ENCODE results near the gene RBMS1. TPM values are rescaled to one million over a fixed set of nuclear protein-coding genes. Genes with fewer than 3 reads are reported as not detected.
"Not testable (repeated sequence)": the region's sequence is repeated elsewhere in the genome, so short reads cannot be mapped to it uniquely, and the experiment has no call there.

RBMS1 gene
- total RNA-seq, 2 experiments from 2014 or later, result 84.7 to 87.9 TPM

GRCh38 chr2:160499865-160500264, 6.3 kb upstream of the RBMS1 start:
- ChIA-PET POLR2A (no interaction called here), CTCF (interaction anchor here (0.8 kb wide), 1 partner anchor 175 kb away, joined by 3 read pairs; no protein-coding TSS in a partner anchor)
- peaks cover 5% of the 10 kb centered on the region for H3K4me1 Mint-ChIP-seq (ENCODE audit: low read depth)
- H3K27ac Mint-ChIP-seq, result no peak overlapping the region
- no peaks in the 10 kb centered on the region for H3K9me3 Mint-ChIP-seq (ENCODE audit: insufficient read depth)
- no peak for ATAC-seq
- no peaks in the 10 kb centered on the region for H3K36me3 Mint-ChIP-seq (ENCODE audit: low read depth)
- H3K27me3 Mint-ChIP-seq (ENCODE audit: low read depth), result peaks cover 9% of the 10 kb centered on the region
- DNase-seq, result no peak
- H3K4me3 Mint-ChIP-seq, result no peak overlapping the region

- no peak overlapping the region for H3K27ac Mint-ChIP-seq
- H3K27me3 Mint-ChIP-seq (ENCODE audit: low read depth), result peaks cover 9% of the 10 kb centered on the region
- DNase-seq (no peak), ATAC-seq (no peak)
- H3K4me3 Mint-ChIP-seq, result no peak overlapping the region
- H3K9me3 Mint-ChIP-seq (ENCODE audit: insufficient read depth), result no peaks in the 10 kb centered on the region
- ChIA-PET CTCF (no interaction called here), POLR2A (no interaction called here)
- no peaks in the 10 kb centered on the region for H3K36me3 Mint-ChIP-seq (ENCODE audit: low read depth)
- peaks cover 12% of the 10 kb centered on the region for H3K4me1 Mint-ChIP-seq (ENCODE audit: low read depth)
Observed at GRCh38 chr2:160498137-160498536, 4.5 kb upstream of the RBMS1 start.

- DNase-seq (no peak), ATAC-seq (no peak)
- Mint-ChIP-seq H3K4me1 (ENCODE audit: low read depth) (peaks cover 32% of the 10 kb centered on the region), H3K27me3 (ENCODE audit: low read depth) (peaks cover 9% of the 10 kb centered on the region), H3K36me3 (ENCODE audit: low read depth) (peaks cover 8% of the 10 kb centered on the region), H3K27ac (no peak overlapping the region), H3K9me3 (ENCODE audit: insufficient read depth) (no peaks in the 10 kb centered on the region), H3K4me3 (peak overlapping the region; percentile 89)
- CTCF ChIA-PET, result interaction anchor here (2.6 kb wide), 1 partner anchor 65 kb away, joined by 9 read pairs; no protein-coding TSS in a partner anchor
- POLR2A ChIA-PET, result no interaction called here
Observed at GRCh38 chr2:160494201-160494644, 616 bp upstream of the RBMS1 start.

- POLR2A ChIA-PET, result interaction anchor here (0.6 to 1.3 kb wide), 4 partner anchors 19 to 82 kb away, joined by 3 to 6 read pairs (median 3); no protein-coding TSS in a partner anchor
- peak; percentile 80 for ATAC-seq
- peak; percentile 74 for DNase-seq
- Mint-ChIP-seq H3K4me3 (peak overlapping the region; percentile 89), H3K36me3 (ENCODE audit: low read depth) (peaks cover 16% of the 10 kb centered on the region), H3K4me1 (ENCODE audit: low read depth) (peaks cover 44% of the 10 kb centered on the region), H3K27me3 (ENCODE audit: low read depth) (peaks cover 9% of the 10 kb centered on the region), H3K27ac (peak overlapping the region; percentile 91), H3K9me3 (ENCODE audit: insufficient read depth) (no peaks in the 10 kb centered on the region)
- CTCF ChIA-PET, result interaction anchor here (0.9 to 2.6 kb wide), 3 partner anchors 64 to 478 kb away, joined by 3 to 9 read pairs (median 4); no protein-coding TSS in a partner anchor
Observed at GRCh38 chr2:160492401-160493226, 993 bp downstream of the RBMS1 start.

- ATAC-seq (no peak), DNase-seq (no peak)
Observed at GRCh38 chr2:160491911-160492371, 1.7 kb downstream of the RBMS1 start.

GRCh38 chr2:160490733-160491685, 2.6 kb downstream of the RBMS1 start:
- no peak for DNase-seq
- H3K27ac Mint-ChIP-seq, result peak overlapping the region; percentile 34
- peak overlapping the region; percentile 89 for H3K4me3 Mint-ChIP-seq
- ChIA-PET CTCF (interaction anchor here (0.7 to 1.4 kb wide), 4 partner anchors 62 to 87 kb away, joined by 3 to 4 read pairs (median 4); no protein-coding TSS in a partner anchor), POLR2A (no interaction called here)
- H3K4me1 Mint-ChIP-seq (ENCODE audit: low read depth), result peaks cover 58% of the 10 kb centered on the region
- peaks cover 6% of the 10 kb centered on the region for H3K27me3 Mint-ChIP-seq (ENCODE audit: low read depth)
- ATAC-seq, result no peak
- H3K9me3 Mint-ChIP-seq (ENCODE audit: insufficient read depth), result no peaks in the 10 kb centered on the region
- peaks cover 24% of the 10 kb centered on the region for H3K36me3 Mint-ChIP-seq (ENCODE audit: low read depth)

More at GRCh38 chr2:160491911-160492371, 1.7 kb downstream of the RBMS1 start:
- Mint-ChIP-seq H3K36me3 (ENCODE audit: low read depth) (peaks cover 21% of the 10 kb centered on the region), H3K4me3 (peak overlapping the region; percentile 89), H3K4me1 (ENCODE audit: low read depth) (peaks cover 50% of the 10 kb centered on the region), H3K9me3 (ENCODE audit: insufficient read depth) (no peaks in the 10 kb centered on the region), H3K27ac (peak overlapping the region; percentile 91), H3K27me3 (ENCODE audit: low read depth) (peaks cover 8% of the 10 kb centered on the region)
- POLR2A ChIA-PET, result interaction anchor here (1.0 kb wide), 1 partner anchor 62 kb away, joined by 3 read pairs; no protein-coding TSS in a partner anchor
- CTCF ChIA-PET, result interaction anchor here (0.7 to 1.4 kb wide), 4 partner anchors 63 to 479 kb away, joined by 3 to 4 read pairs (median 4); no protein-coding TSS in a partner anchor

- Mint-ChIP-seq H3K36me3 (ENCODE audit: low read depth) (peaks cover 26% of the 10 kb centered on the region), H3K4me3 (no peak overlapping the region), H3K27ac (no peak overlapping the region), H3K4me1 (ENCODE audit: low read depth) (peaks cover 68% of the 10 kb centered on the region), H3K27me3 (ENCODE audit: low read depth) (no peaks in the 10 kb centered on the region), H3K9me3 (ENCODE audit: insufficient read depth) (no peaks in the 10 kb centered on the region)
- ATAC-seq (no peak), DNase-seq (no peak)
- ChIA-PET POLR2A (no interaction called here), CTCF (interaction anchor here (0.9 to 3.7 kb wide), 3 partner anchors 13 to 60 kb away, joined by 4 to 18 read pairs (median 5); no protein-coding TSS in a partner anchor)
Observed at GRCh38 chr2:160489111-160489510, 4.5 kb downstream of the RBMS1 start.

GRCh38 chr2:160488289-160488688, 5.3 kb downstream of the RBMS1 start:
- H3K27me3 Mint-ChIP-seq (ENCODE audit: low read depth); ATAC-seq; DNase-seq; H3K27ac Mint-ChIP-seq; H3K9me3 Mint-ChIP-seq (ENCODE audit: insufficient read depth); H3K4me3 Mint-ChIP-seq; POLR2A ChIA-PET: not testable (repeated sequence)
- Mint-ChIP-seq H3K4me1 (ENCODE audit: low read depth) (peaks cover 75% of the 10 kb centered on the region), H3K36me3 (ENCODE audit: low read depth) (peaks cover 28% of the 10 kb centered on the region)
- CTCF ChIA-PET, result interaction anchor here (3.7 kb wide), 1 partner anchor 59 kb away, joined by 18 read pairs; no protein-coding TSS in a partner anchor

- ChIA-PET POLR2A (interaction anchor here (0.9 to 1.3 kb wide), 2 partner anchors 80 to 650 kb away, joined by 3 read pairs; no protein-coding TSS in a partner anchor), CTCF (interaction anchor here (1.2 to 3.7 kb wide), 5 partner anchors 12 to 578 kb away, joined by 3 to 18 read pairs (median 4); no protein-coding TSS in a partner anchor)
- peaks cover 82% of the 10 kb centered on the region for H3K4me1 Mint-ChIP-seq (ENCODE audit: low read depth)
- no peaks in the 10 kb centered on the region for H3K9me3 Mint-ChIP-seq (ENCODE audit: insufficient read depth)
- ATAC-seq, result no peak
- H3K4me3 Mint-ChIP-seq, result no peak overlapping the region
- H3K27me3 Mint-ChIP-seq (ENCODE audit: low read depth), result no peaks in the 10 kb centered on the region
- DNase-seq, result no peak
- H3K36me3 Mint-ChIP-seq (ENCODE audit: low read depth), result peaks cover 22% of the 10 kb centered on the region
- no peak overlapping the region for H3K27ac Mint-ChIP-seq
Observed at GRCh38 chr2:160486341-160486740, 7.3 kb downstream of the RBMS1 start.

- ChIA-PET CTCF (interaction anchor here (1.5 to 1.8 kb wide), 2 partner anchors 55 to 132 kb away, joined by 6 to 7 read pairs; no protein-coding TSS in a partner anchor), POLR2A (interaction anchor here (0.9 kb wide), 1 partner anchor 652 kb away, joined by 3 read pairs; no protein-coding TSS in a partner anchor)
- Mint-ChIP-seq H3K36me3 (ENCODE audit: low read depth) (peaks cover 20% of the 10 kb centered on the region), H3K4me3 (peak overlapping the region; percentile 56), H3K27me3 (ENCODE audit: low read depth) (no peaks in the 10 kb centered on the region), H3K4me1 (ENCODE audit: low read depth) (peaks cover 78% of the 10 kb centered on the region), H3K9me3 (ENCODE audit: insufficient read depth) (no peaks in the 10 kb centered on the region), H3K27ac (peak overlapping the region; percentile 87)
- peak; percentile 62 for DNase-seq
- peak; percentile 72 for ATAC-seq
Observed at GRCh38 chr2:160484859-160485520, 8.6 kb downstream of the RBMS1 start.

Measured in activated CD8-positive, alpha-beta T cell treated with anti-CD3 and anti-CD28 coated beads, Interleukin-2, amount 10 ng/mL, durations not matched to agents 7 days and 5 days (primary cell).